BJ (cell line): ENCODE data around the gene CPNE5. TPM values are rescaled to one million over a fixed set of nuclear protein-coding genes. Genes with fewer than 3 reads are reported as not detected.

Experiments used
- CTCF ChIA-PET: fragments of 350-600 bp; formaldehyde crosslinking; extraction: SDS; loops from one replicate; lab custom pipeline; 2021; ENCODE audit warnings: antibody characterized with exemption, inconsistent platforms; lab: Yijun Ruan, JAX
- POLR2A ChIA-PET: fragments of 300-600 bp; sonication (Branson Sonifier 250); formaldehyde crosslinking; extraction: SDS; loops from one replicate; lab custom pipeline; 2021; ENCODE audit warnings: antibody characterized with exemption; lab: Charles Lee
- DNase-seq: peaks from one replicate; pipeline ENCODE4 v3.0.0-alpha.2; 2011; ENCODE audit warnings: low read depth
- H3K27me3 ChIP-seq: 2 replicates; pipeline ENCODE4 v1.6.0; 2011; ENCODE audit warnings: low read length; ENCODE audit not compliant: control insufficient read depth, insufficient read depth
- H3K36me3 ChIP-seq: 2 replicates; pipeline ENCODE4 v1.5.1; 2011; ENCODE audit warnings: low read length; ENCODE audit not compliant: control insufficient read depth, insufficient read depth
- H3K4me3 ChIP-seq: 2 replicates; pipeline ENCODE4 v1.5.1; 2011; ENCODE audit warnings: low read depth, mild to moderate bottlenecking, control low read depth, low read length
- CTCF ChIP-seq: IDR thresholded peaks from 2 replicates; pipeline ENCODE4 v1.5.1; 2011; ENCODE audit warnings: low read depth, mild to moderate bottlenecking, control low read depth, inconsistent platforms, low read length, moderate library complexity; ENCODE audit not compliant: insufficient read depth
- polyA plus RNA-seq: library from polyadenylated mRNA; depleted of rRNA; stranded (reverse); fragments of >200 nt; gene quantifications from 2 replicates; pipeline ENCODE4 v1.2.3, GENCODE V29; 2011

The CPNE5 gene
- polyA plus RNA-seq, 1 experiment = 0.09 TPM

GRCh38 chr6:36695414-36695813 lies 143.8 kb downstream of the CPNE5 start:
- no peak overlapping the region for H3K4me3 ChIP-seq
- TF ChIP-seq CTCF = no peak
- no peak for DNase-seq
- CTCF ChIA-PET = interaction anchor here (0.9 kb wide), 1 partner anchor 31 kb away, joined by 5 read pairs; no protein-coding TSS in a partner anchor
- no peaks in the 10 kb centered on the region for H3K36me3 ChIP-seq
- no peaks in the 10 kb centered on the region for H3K27me3 ChIP-seq
- POLR2A ChIA-PET = no interaction called here

- no peak overlapping the region for H3K4me3 ChIP-seq
- POLR2A ChIA-PET = no interaction called here
Observed at GRCh38 chr6:36694616-36695015, 144.6 kb downstream of the CPNE5 start.

DNA sequence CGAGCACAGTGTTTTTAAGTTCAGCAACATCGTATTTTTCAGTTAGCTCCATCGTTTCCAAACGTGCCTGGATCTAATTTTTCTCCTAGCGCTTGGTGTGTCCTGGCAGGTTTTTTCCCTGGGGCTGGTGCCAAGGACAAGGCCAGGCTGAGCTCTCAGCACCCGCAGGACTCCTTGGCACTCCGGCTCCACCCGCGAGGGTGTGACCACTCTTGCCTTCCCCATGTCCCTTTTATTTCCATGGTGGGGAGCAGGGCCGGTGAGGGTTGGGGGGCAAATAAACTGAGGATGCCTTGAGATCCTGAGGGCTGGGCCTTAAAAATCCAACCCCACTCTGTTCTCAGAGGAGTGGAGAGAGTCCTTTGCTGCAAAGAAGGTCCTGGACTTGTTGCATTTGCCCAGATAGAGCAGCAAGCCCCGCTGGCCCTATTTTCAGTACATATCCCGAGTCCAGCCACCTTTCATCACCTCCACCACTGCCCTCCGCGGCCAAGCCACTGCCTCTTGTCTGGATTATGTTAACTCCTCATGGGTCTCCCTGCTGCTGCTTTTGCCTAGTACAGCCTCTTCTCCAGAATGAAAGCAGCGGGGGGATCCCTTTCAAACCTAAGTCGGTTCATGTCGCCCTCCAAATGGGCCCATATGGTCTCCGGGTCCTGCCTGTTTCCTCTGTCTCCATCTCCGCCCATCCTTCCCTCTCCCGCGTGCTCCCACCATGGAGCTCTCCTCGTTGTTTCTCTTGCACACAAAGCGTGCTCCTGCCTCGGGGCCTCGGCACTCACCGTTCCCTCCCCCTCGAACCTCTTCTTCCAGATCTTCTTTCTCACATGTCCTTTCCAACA lies 146.2 kb downstream of the CPNE5 start:
- POLR2A ChIA-PET = interaction anchor here (0.5 to 0.8 kb wide), 2 partner anchors 9 to 95 kb away, joined by 4 to 7 read pairs; no protein-coding TSS in a partner anchor
- Histone ChIP-seq H3K4me3 (no peak overlapping the region), H3K36me3 (no peaks in the 10 kb centered on the region), H3K27me3 (no peaks in the 10 kb centered on the region)
- TF ChIP-seq CTCF = no peak
- CTCF ChIA-PET = interaction anchor here (0.8 to 2.0 kb wide), 6 partner anchors 8 to 66 kb away, joined by 3 to 6 read pairs (median 3); no protein-coding TSS in a partner anchor
- DNase-seq = no peak

More at GRCh38 chr6:36694616-36695015, 144.6 kb downstream of the CPNE5 start:
- Histone ChIP-seq H3K36me3 (no peaks in the 10 kb centered on the region), H3K27me3 (no peaks in the 10 kb centered on the region)
- CTCF ChIA-PET = interaction anchor here (1.0 kb wide), 1 partner anchor 64 kb away, joined by 3 read pairs; no protein-coding TSS in a partner anchor
- no peak for DNase-seq
- no peak for TF ChIP-seq CTCF

DNA sequence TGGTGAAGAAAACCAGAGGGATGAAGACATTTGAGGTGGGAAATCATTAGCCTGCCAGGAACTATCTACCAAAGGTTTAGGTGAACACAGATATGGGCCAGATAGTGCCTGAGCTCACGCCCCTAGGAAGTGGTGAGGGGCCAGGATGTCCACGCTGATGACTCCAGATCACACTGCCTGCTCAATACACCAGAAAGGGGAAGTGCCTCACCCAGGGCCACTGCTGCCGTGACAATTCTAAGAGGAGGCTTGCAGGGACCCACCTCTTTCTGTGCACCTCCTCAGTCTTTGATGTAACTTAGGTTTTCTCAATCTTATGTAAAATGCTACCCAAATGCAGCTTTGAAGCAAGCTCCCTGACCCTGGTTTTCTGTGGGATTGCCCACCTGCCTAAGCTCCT lies 147.0 kb downstream of the CPNE5 start:
- H3K27me3 ChIP-seq = no peaks in the 10 kb centered on the region
- CTCF ChIA-PET = interaction anchor here (0.5 to 2.0 kb wide), 6 partner anchors 9 to 77 kb away, joined by 3 to 6 read pairs (median 3); no protein-coding TSS in a partner anchor
- TF ChIP-seq CTCF = no peak
- no peaks in the 10 kb centered on the region for H3K36me3 ChIP-seq
- DNase-seq = no peak
- POLR2A ChIA-PET = interaction anchor here (0.5 to 0.8 kb wide), 2 partner anchors 9 to 94 kb away, joined by 4 to 7 read pairs; no protein-coding TSS in a partner anchor
- H3K4me3 ChIP-seq = no peak overlapping the region

GRCh38 chr6:36691612-36692011 lies 147.6 kb downstream of the CPNE5 start:
- no peak for TF ChIP-seq CTCF
- no peak overlapping the region for H3K4me3 ChIP-seq
- ChIA-PET POLR2A (no interaction called here), CTCF (interaction anchor here (0.5 to 2.0 kb wide), 5 partner anchors 10 to 77 kb away, joined by 3 to 6 read pairs (median 3); no protein-coding TSS in a partner anchor)
- H3K36me3 ChIP-seq = peaks cover 5% of the 10 kb centered on the region
- no peaks in the 10 kb centered on the region for H3K27me3 ChIP-seq
- DNase-seq = no peak
